NCI-H128 (cell line): ENCODE measurements around the gene ESPN.
"Not testable (repeated sequence)": the region's sequence is repeated elsewhere in the genome, so short reads cannot be mapped to it uniquely, and the experiment has no call there.

Experiments
- DNase-seq: peaks from one replicate; lab custom pipeline; 2025; ENCODE audit not compliant: unreplicated experiment; lab: John Stamatoyannopoulos, UW

The ESPN gene

DNA sequence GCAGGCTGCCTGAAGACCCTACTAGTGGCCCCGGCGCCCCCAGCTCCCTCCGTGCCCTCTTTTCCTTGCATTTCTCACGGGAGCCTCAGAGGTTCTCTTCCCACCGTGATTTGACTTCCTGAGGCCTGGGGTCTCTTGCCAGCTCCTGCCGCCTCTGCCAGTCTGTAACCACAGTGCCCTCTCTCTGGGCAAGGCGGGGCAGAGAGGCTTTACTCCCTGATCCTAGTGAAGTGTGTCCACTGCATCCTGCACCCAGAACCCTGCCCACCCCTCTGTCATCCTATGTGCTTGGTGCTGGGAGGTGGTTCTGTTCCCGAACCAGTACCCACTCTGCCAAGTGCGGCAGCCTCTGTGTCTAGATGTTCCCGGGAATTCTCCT is 2.4 kb downstream of the ESPN start:
- DNase-seq = no peak

DNA sequence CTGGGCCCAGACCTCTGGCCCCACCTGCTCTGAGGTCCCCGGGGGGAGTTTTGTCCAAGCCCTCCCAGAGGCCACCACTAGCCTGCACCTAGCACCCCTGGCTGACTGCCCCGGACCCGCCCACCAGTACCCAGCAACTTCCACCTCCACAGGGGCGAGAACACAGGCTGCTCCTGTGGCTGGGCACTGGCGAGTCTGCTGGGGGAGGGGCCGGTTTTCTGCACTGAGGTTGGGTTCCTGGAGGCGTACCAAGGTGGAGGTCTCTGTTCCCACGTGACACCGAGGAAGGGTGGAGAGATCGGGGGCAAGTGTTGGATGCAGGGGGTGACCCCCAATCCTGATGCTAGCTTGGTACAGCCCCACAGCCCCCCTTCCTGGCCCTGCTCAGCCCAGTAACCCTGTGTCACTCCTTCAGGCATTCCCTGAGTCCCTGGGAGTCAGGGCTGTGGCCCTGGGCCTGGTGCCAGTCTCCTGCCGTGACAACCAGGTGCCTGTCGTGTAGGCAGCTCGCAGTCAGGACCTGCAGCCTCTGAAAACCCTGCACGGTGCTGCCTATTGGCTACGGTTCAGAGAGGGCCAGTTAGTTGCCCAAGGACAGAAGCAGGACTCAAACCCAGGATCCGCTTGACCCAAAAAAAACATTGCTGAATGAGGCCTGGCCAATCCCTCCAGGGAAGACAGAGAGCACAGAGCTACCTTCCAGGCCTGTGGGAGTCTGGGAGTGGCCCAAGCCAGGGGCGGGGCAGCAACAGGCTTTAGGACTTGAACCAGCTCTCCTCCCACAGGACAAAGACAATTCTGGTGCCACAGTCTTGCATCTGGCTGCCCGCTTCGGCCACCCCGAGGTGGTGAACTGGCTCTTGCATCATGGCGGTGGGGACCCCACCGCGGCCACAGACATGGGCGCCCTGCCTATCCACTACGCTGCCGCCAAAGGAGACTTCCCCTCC is 3.1 kb downstream of the ESPN start:
- DNase-seq = no peak

DNA sequence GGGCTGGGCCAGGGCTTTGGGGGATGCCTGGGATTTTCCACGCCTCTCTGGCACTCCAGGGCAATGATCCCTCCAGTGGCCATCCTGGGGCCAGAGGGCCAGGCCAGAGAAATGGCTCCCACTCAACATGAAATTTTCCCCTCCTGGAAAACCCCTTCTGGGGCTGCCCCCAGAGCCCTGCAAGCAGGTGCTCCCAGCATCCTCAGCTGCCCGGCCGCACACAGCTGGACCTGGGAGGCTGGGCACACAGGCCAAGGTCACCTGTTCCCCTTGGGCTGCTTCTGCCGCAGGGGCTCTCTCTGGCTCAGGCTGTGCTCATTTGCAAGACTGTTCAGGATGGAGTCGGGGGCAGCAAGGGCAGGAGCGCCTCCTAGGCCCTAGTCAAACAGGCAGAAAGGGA is 3.9 kb downstream of the ESPN start:
- DNase-seq = not testable (repeated sequence)

DNA sequence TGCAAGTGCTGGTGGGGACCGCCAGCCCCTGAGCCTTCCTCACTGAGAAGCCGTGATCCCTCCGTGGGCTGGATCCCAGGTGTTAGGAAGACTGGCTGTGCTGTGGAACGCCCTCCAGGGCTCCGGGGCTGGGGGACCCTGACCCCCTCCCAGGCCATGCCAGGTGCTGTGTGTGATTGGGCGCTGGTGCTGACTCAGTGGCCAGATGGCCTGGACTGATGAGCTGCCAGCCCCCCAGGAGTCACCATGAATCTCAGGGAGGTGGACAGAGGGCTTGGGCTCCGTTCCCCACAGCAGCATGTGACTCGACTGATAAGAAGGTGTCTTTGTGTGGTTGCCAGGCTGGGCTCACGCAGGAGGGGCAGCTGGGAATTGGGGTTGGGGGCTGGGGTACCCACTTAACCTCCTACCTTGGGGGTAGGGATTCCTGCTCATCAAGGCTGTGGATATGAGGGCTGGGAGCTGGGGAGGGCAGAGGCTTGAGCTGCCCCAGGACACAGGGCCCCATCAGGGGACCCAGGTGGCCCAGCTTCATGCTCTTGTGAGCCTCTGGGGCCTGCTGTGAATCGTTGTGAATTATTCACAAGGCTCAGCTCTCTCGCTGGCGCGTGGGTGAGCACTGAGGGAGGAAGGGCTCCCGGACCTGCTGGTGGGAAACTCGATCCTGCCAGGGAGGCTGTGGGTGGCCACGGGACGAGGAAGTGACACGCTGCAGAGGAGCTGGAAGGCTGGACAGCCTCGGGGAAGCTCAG is 5.3 kb downstream of the ESPN start:
- DNase-seq = not testable (repeated sequence)

DNA sequence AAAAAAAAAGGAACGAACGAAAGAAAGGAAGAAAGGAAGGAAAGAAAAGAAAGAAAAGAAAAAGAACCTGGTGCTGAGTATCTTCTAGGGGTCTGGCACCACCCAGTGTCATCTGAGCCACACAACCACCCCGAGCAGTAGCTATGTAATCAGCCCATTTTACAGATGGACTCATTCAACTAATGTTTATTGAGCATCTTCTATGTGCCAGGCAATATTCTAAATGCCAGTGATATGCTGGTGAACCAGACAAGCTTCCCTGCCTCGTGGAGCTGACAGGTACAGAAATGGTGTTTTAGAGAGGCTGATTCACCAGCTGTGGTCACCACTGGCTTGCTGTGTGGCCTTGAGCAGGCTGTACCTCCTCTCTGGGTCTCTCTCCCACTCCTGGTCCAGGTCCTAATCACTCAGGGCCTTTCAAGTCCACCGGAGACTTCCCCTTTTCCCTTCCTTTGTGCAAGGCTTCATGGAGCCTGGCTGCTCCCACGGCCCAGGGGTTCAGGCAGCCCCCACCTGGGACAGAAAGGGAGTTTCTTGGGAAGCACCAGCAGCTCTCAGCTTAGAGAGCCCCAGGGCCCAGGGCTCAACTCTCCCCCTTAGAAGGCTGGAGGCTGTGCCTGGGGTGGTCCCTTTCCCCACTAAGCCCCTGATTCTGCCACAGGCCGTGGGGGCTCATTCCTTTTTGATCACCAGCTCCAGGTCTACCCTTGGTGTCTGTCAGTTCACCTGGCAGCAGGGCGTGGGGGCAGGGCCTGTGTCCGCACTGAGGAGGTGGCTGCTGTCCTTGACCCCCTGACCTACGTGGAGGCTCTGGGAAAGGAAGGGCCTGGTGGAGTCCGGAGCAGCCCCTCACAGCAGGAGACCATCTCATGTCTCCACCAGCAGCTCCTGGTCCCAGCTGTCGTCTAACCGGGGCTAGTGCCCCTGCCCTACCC is 7.3 kb downstream of the ESPN start:
- DNase-seq = not testable (repeated sequence)

DNA sequence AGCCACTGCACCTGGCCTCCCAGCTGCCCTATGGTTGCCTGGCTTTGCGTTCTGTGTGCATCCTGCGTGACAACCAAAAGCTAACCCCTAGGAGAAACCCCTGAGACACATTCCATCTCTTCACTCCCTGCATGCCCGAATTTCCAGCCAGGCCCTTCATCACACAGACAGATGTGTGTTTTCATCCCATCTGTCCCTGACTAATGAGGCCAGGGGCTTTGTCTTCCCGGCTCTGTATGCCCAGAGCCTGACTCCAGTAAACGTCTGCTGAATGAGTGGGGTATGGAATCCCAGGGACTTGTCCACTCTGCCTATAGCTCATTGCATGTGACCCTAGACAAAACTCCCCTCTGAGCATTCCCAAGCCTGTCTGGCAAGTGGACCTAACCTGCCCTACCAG is 9.6 kb downstream of the ESPN start:
- DNase-seq = no peak

DNA sequence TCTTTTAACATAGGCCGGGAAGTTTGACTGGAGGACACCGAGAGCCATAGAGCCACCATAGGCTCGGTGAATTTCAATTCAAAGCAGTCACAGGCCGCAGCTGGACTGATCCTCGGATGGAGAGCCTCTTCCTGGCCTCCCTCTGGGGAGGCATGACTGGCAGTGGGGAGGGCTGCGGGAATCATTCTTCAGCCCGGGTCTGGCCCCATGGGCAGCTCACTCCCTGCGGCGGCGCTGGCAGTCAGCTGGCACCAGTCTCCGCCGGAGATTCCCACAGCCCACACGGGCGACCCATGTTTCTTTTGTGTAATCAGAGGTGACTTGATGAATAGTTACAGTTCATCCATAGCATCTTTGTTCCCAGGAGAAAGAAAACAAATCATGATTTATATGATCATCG is 10.6 kb downstream of the ESPN start:
- DNase-seq = no peak

DNA sequence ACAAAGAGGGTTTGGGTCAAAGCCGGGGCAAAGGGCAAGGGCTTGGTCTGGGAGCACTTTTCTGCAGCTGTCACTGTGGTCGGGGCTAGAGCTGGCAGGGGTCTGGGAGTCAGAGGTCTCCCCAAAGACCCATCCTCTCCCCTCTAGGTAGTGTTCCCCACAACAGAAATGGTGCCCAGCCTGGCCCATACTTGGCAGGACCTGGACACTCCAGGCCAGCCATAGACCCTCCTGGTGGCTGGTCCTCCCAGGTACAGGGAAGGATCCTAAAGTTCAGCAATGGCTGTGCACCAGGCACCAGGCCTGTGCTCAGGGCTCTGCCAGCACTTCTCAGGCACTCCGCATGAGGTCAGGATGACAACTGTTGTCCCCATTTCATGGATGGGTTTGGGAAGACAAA is 11.0 kb downstream of the ESPN start:
- no peak for DNase-seq

DNA sequence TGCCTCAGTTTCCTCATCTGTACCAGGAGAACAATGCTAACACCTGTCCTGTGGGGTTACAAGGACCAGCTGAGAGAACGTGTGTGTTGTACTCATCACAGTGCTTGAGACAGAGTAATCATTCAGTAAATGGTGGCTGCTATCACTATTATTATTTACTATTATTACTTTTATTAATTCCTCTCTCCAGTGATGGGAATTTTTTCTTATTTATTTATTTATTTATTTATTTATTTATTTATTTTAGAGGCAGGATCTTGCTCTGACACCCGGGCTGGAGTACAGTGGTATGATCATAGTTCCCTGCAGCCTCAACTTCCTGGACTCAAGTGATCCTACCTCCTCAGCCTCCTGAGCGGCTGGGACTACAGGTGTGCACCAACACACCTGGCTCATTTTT is 11.7 kb downstream of the ESPN start:
- not testable (repeated sequence) for DNase-seq

DNA sequence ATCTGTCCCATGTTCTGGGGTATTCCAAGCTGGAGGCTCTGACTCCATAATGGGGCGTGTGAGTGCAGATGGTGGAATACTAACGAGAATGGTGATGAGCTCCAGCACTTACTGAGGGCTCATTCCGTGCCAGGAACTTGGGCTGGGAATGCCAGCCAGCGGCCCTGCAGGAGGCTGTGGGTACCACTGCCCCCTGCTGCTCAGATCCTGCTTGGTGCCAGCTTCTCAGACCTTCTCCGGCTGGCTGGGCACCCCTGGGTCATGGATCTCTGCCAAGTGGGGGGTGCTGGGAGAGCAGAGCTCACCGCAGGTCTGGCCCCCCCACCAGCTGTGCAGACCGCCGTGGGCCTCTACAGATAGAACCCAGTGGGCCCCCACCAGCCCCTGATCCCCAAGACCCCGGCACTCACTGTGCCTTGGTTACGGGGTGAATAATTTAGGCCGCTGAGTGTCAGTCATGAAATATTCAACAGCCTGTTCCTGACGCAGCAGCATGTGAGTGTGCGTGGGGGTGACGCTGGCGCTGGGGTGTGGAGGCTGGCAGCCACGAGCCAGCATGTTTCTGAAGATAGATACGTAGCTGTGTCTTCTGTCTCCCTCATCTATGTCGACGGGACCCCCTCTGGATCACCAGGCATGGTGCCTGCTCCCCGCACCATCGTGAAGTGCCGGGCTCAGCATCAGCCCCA is 12.6 kb downstream of the ESPN start:
- DNase-seq = not testable (repeated sequence)

DNA sequence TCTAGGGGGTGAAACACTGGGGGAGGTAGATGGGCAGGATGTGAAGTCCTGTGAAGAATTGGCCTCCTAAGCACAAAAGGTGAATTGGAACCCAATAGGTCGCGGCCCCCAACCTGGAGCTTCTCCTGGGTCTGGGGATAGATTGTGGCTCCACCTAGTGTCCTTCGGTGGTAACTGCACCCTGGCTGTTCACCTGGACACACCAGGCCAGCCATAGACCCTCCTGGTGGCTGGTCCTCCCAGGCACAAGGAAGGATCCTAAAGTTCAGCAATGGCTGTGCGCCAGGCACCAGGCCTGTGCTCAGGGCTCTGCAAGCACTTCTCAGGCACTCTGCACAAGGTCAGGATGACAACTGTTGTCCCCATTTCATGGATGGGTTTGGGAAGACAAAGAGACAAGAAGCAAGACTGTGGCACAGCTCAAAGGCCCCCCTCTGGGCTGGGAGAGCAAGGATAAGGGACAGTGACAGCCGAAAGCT is 13.5 kb downstream of the ESPN start:
- DNase-seq = peak; percentile 52

DNA sequence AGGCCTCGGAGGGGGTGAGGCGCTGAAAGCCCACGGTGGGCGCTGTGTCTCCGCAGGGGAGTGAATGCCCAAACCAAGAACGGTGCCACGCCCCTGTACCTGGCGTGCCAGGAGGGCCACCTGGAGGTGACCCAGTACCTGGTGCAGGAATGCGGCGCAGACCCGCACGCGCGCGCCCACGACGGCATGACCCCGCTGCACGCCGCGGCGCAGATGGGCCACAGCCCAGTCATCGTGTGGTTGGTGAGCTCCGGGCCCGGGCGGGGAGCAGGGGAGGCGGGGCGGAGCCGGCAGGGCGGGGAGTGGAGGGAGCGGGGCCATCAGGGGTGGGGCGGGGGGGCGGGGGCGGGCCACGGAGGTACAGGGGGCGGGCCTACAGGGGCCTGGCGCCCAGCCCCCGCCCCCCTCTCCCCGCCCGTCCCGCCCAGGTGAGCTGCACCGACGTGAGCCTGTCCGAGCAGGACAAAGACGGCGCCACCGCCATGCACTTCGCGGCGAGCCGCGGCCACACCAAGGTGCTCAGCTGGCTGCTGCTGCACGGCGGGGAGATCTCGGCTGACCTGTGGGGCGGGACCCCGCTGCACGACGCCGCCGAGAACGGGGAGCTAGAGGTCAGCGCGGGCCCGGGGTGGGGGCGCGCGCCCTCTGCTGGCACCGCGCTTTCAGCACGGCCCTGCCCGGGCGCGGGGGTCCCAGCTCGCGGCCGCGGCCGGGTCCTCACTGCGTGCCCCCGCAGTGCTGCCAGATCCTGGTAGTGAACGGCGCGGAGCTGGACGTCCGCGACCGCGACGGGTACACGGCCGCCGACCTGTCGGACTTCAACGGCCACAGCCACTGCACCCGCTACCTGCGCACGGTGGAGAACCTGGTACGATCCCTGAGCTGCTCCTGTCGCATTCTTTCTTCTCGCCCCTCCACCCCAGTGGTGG is 15.9 kb downstream of the ESPN start:
- DNase-seq = no peak

DNA sequence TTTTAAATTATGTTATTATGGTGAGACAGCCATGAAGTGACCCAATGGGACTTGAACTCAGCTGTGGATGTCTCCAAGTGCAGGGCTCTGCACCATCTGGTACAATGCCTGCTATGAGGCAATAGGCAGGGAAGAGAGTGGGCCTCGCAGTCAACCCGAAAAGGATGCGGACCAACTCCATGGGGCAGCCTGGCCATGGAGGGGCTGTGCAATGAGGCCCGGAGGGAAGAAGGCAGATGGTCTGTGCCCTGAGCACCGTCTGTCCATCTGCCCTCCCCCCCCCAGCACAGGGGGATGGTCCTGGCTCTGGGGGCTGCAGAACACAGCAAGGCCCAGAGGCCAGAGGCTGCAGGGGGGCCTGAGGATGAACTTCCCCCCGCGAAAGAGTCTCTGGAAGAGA is 17.0 kb downstream of the ESPN start:
- DNase-seq = no peak

DNA sequence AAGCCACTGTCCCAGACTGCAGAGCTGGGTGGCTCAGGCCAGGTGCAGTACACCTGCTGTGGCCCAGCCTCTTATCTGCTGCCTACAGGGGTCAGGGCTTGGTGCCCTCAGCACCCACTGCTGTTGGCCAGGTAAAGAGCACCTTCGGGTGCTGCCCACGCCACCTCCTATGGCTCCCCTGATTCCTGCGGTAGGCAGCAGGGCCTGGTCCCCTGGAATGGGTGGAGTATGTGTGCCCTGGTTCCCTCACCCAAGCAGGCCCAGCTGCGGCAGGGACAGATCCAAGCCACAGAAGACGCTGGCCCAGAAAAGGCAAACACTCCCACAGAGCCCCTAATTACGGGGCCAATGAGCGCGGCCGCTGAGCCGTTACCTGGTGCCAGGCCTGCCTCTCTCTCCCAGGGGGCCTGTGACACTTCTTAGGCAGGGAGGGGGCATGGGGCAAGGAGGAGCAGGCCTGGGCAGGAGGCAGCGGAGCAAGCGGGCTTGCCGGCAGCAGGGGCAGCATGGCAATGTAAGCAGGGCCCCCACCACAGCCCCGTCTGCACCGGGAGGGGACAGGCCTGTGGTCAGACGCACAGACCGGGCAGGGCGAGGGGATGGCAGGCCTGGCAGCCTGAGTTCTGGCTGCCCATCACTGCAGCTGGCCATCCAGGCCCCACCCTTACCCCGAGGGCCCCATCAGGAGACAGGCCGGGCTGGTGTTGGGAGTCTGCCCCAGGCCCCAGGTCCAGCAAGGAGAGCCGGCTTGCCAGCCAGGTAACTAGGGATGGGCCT is 19.0 kb downstream of the ESPN start:
- DNase-seq = no peak

DNA sequence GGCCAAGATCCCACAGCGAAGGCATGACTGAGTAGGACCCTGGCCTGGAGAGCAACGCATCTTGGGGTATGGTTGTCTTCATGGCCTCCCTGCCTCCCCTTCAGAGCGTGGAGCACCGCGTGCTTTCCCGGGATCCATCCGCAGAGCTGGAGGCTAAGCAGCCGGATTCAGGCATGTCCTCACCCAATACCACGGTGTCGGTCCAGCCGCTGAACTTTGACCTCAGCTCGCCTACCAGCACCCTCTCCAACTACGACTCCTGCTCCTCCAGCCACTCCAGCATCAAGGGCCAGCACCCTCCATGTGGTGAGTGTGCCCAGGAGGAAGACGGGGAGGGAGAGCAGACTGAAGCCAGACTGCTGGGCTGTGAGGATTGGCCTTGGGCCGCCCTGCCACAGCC is 19.8 kb downstream of the ESPN start:
- no peak for DNase-seq

DNA sequence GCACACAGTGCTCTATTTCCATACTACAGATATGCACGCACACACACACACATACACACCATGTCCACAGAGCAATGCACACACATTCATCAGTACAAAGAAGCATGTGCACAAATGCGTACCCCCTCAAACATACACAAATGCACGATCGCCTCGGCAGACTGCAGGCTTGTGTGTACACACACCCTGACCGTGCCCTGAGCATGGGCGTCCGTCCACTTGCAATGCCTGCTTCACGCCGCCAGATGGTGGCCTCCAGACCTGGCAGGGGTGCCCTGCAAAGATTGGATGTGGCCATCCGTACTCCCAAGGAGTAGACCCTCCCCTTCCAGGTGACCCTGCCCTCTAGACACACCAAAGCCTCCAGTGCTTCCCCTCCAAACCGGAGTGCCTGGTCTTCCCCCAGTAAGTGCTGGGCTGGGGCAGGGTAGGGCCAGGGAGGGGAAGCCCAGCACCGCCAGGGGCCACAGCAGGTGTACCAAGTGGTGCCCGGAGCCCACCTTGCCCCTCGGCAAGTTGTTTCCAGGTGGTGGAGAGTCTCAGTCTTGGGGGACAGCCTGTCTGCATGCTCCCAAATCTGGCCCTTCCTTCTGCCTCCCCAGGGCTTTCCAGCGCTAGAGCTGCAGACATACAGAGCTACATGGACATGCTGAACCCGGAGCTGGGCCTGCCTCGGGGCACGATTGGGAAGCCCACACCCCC is 20.6 kb downstream of the ESPN start:
- DNase-seq = no peak

DNA sequence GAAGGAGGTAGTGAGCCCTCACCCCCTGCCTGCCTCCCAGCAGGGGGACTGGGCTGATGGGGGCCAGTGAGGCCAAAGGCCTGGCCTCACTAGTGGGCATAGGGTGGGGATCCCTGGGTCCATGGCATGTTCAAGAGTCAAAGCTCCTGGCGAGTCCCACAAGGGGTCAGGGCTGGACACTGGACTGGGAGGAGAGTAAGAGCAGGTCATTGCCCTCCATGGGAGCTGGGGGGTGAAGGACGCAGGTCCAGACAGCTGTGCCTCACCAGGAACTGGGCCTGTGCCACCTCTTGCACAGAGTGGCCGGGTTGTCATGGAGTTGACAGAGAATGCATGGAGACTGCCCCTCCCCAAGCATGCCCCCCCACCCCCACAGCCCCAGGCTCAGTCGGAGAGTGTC is 21.4 kb downstream of the ESPN start:
- DNase-seq = not testable (repeated sequence)

DNA sequence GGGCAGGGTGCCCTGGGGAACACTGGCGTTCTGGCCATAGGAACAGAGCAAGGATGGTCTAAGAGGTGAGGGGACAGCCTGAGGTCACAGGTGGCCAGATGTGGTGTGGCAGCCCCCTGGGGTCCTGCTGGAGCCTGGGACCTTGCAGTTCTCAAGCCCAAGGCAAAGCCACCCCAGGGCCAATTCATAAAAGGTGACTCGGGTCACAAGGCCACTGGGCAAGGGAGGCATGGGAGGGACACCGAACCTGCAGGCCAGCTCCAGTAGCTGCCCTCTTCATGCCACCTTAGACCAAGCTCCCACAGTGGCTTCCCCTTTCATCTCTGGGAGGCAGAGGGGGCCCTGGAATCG is 22.1 kb downstream of the ESPN start:
- DNase-seq = no peak
